Measurements from ENCODE around the gene PLPP1.

The PLPP1 gene

GRCh38 chr5:55535199-55535905 is 588 bp upstream of the PLPP1 start:
- TF ChIP-seq POLR2A (IDR thresholded peaks at IDR 0.05; ENCODE audit: low read length) (no peak), GATA1 (IDR thresholded peaks at IDR 0.05; ENCODE audit: low read depth, low read length) (no peak)
- no peak for DNase-seq

GRCh38 chr5:55533521-55534435 is 986 bp downstream of the PLPP1 start:
- no peak for DNase-seq
- TF ChIP-seq GATA1 (IDR thresholded peaks at IDR 0.05; ENCODE audit: low read depth, low read length) (no peak), POLR2A (IDR thresholded peaks at IDR 0.05; ENCODE audit: low read length) (no peak)

DNA sequence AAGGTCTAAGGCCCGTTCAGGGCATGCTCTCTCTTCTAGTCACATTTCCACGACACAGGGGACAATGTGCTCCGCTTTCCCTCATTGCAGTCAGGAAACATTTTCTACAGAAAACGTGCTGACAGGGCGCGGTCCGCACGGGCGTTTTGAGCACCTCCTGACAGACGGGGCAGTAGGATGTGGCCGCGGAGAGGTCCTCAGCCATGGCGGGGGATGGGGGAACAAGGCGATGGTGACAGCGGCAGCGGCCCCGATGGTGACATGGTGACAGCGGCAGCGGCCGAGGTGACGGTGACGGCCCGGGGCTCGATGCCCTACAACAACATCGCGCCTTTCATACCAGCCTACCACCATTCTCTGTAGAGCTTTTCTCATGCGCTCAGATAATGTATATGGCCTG is 4.1 kb downstream of the PLPP1 start:
- TF ChIP-seq GATA1 (IDR thresholded peaks at IDR 0.05; ENCODE audit: low read depth, low read length) (no peak), POLR2A (IDR thresholded peaks at IDR 0.05; ENCODE audit: low read length) (no peak)
- no peak for DNase-seq

- TF ChIP-seq POLR2A (IDR thresholded peaks at IDR 0.05; ENCODE audit: low read length): no peak
- no peak for TF ChIP-seq GATA1 (IDR thresholded peaks at IDR 0.05; ENCODE audit: low read depth, low read length)
- DNase-seq: no peak
Observed at GRCh38 chr5:55524816-55525215, 9.9 kb downstream of the PLPP1 start.

- TF ChIP-seq POLR2A (IDR thresholded peaks at IDR 0.05; ENCODE audit: low read length): no peak
- no peak for TF ChIP-seq GATA1 (IDR thresholded peaks at IDR 0.05; ENCODE audit: low read depth, low read length)
- no peak for DNase-seq
Observed at GRCh38 chr5:55523293-55523692, 11.5 kb downstream of the PLPP1 start.

DNA sequence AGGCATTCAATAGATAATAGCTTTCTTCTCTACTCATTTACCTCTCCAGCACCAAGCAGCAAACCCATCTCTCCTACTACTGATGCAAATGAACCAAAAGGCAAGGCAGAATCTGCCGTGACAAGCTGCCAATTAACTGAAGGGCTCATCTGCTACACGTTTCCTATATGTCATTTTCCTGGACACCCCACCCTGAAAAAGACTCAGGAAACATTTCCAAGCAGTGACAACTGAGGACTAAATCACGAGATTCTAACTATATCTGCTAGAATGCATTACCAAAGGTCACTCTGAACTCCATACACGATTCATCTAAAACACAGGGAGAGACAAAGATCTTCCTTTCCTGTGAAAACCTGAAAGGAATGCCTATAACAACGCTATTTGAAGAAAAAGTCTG is 12.9 kb downstream of the PLPP1 start:
- no peak for TF ChIP-seq GATA1 (IDR thresholded peaks at IDR 0.05; ENCODE audit: low read depth, low read length)
- TF ChIP-seq POLR2A (IDR thresholded peaks at IDR 0.05; ENCODE audit: low read length): no peak
- no peak for DNase-seq

- TF ChIP-seq GATA1 (IDR thresholded peaks at IDR 0.05; ENCODE audit: low read depth, low read length) (no peak), POLR2A (IDR thresholded peaks at IDR 0.05; ENCODE audit: low read length) (no peak)
- DNase-seq: no peak
Observed at GRCh38 chr5:55520117-55520839, 14.5 kb downstream of the PLPP1 start.

DNA sequence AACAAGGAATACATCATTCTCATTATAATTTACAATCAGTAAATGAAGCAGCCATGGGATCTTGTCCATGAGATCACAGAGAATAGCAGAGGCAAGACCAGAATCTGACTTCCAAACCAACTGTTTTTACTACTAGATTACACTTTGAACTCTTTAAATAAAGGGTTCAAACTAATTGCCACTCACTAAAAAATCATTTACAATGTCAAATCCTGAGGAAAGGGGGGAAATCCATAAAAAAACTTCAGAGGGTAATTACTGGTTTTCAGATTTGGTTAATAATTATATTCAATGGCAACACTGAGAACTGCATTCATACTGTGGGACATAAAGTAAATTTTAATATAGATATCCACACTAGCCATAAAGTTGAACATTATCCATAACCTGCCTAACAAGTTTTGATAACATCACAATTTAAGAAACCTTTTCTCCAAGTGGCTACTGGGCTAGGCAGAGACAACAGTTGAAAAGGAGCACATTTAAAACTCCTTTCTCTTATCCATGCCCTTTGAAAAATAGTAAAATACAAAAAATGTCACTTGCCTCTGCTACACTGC is 15.9 kb downstream of the PLPP1 start:
- TF ChIP-seq GATA1 (IDR thresholded peaks at IDR 0.05; ENCODE audit: low read depth, low read length) (no peak), POLR2A (IDR thresholded peaks at IDR 0.05; ENCODE audit: low read length) (no peak)
- no peak for DNase-seq

DNA sequence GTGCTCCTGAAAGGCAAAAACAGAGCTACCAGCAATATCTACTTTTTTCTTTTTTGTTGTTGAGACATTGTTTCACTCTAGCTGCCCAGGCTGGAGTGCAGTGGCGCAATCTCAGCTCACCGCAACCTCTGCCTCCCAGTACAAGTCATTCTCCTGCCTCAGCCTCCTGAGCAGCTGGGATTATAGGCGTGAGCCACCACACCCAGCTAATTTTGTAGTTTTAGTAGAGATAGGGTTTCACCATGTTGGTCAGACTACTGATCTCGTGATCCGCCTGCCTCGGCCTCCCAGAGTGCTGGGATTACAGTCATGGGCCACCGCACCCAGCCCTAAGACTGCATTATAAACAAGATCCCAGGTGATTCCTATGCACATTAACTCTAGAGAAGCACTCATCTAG is 17.0 kb downstream of the PLPP1 start:
- DNase-seq: no peak
- TF ChIP-seq GATA1 (IDR thresholded peaks at IDR 0.05; ENCODE audit: low read depth, low read length) (no peak), POLR2A (IDR thresholded peaks at IDR 0.05; ENCODE audit: low read length) (no peak)

GRCh38 chr5:55511010-55511409 is 23.8 kb downstream of the PLPP1 start:
- TF ChIP-seq POLR2A (IDR thresholded peaks at IDR 0.05; ENCODE audit: low read length): no peak
- no peak for TF ChIP-seq GATA1 (IDR thresholded peaks at IDR 0.05; ENCODE audit: low read depth, low read length)
- no peak for DNase-seq

DNA sequence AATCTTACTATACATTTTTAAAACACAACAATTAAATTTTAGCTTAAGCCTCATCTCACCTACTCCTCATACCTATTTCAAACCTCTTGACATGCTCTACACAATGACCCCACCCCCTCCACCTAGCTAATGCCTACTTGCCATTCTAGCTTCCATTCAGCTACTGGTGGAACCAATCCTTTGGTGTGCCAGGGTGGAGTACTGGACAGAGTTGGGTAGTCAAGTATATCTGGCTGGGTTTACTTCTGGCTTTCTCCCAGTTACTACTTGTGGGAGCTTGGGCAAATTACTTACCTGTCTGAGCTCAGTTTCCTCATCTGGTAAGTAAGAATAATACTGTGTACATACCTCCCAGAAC is 24.3 kb downstream of the PLPP1 start:
- TF ChIP-seq POLR2A (IDR thresholded peaks at IDR 0.05; ENCODE audit: low read length): no peak

GRCh38 chr5:55509796-55510522 is 24.8 kb downstream of the PLPP1 start:
- TF ChIP-seq POLR2A (IDR thresholded peaks at IDR 0.05; ENCODE audit: low read length) (no peak), GATA1 (IDR thresholded peaks at IDR 0.05; ENCODE audit: low read depth, low read length) (no peak)

More for the DNA sequence above, 24.3 kb downstream of the PLPP1 start:
- no peak for DNase-seq

DNA sequence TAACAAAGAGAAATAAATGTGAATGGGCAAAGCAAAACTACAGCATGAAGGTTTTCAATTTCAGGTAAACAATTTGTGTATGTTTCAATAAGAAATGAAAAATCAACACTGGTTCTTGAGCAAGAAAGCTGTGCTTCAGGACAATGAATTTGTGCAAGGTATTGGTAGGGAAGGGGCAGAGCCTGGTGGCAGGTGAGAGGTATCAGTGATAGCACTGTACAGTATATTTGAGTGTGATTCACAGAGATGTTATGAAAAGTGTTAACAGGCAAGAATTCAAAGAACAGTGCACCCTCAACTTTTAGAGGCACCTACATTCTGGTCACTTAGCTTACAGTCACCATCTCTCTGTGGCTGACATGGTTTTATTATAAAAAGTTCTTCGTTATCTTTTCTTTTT is 25.7 kb downstream of the PLPP1 start:
- DNase-seq: no peak

More at GRCh38 chr5:55509796-55510522, 24.8 kb downstream of the PLPP1 start:
- DNase-seq: no peak

More for the DNA sequence above, 25.7 kb downstream of the PLPP1 start:
- no peak for TF ChIP-seq GATA1 (IDR thresholded peaks at IDR 0.05; ENCODE audit: low read depth, low read length)
- TF ChIP-seq POLR2A (IDR thresholded peaks at IDR 0.05; ENCODE audit: low read length): no peak
